ENCODE results near the gene NALCN.

Gene NALCN

GRCh38 chr13:101455863-101456262, 39.6 kb upstream of the NALCN start:
- H2AFZ ChIP-seq (ENCODE audit: low read depth, low read length, severe bottlenecking) = no peak overlapping the region
- no peak overlapping the region for H3K4me3 ChIP-seq (ENCODE audit: insufficient read depth, low read length, poor library complexity, severe bottlenecking)
- no peaks in the 10 kb centered on the region for H3K9me3 ChIP-seq (ENCODE audit: insufficient read depth, low read length)
- no peaks in the 10 kb centered on the region for H4K20me1 ChIP-seq (ENCODE audit: low read depth, low read length)
- no peaks in the 10 kb centered on the region for H3K9me2 ChIP-seq (replicated peaks; ENCODE audit: insufficient read depth, low read length)
- no peaks in the 10 kb centered on the region for H3K27me3 ChIP-seq (ENCODE audit: low read length)
- no peak overlapping the region for H3K9ac ChIP-seq (ENCODE audit: low read length)
- no peak overlapping the region for H3K27ac ChIP-seq (ENCODE audit: low read depth, low read length)
- H3F3A ChIP-seq (ENCODE audit: insufficient read depth) = no peaks in the 10 kb centered on the region
- H3K79me2 ChIP-seq (ENCODE audit: insufficient read depth, low read length) = no peaks in the 10 kb centered on the region
- no peak overlapping the region for H3K4me2 ChIP-seq (ENCODE audit: low read depth, low read length, poor library complexity, severe bottlenecking)
- no peaks in the 10 kb centered on the region for H3K36me3 ChIP-seq (ENCODE audit: low read length)
- TF ChIP-seq CTCF (IDR thresholded peaks at IDR 0.05; ENCODE audit: insufficient read depth, low read length, poor library complexity, severe bottlenecking) (no peak), EZH2phosphoT487 (conservative IDR thresholded peaks at IDR 0.05; ENCODE audit: low read length) (no peak)

GRCh38 chr13:101454767-101455166, 38.5 kb upstream of the NALCN start:
- Histone ChIP-seq H2AFZ (ENCODE audit: low read depth, low read length, severe bottlenecking) (no peak overlapping the region), H3K27ac (ENCODE audit: low read depth, low read length) (no peak overlapping the region), H3K79me2 (ENCODE audit: insufficient read depth, low read length) (no peaks in the 10 kb centered on the region), H3K9me2 (replicated peaks; ENCODE audit: insufficient read depth, low read length) (no peaks in the 10 kb centered on the region), H3F3A (ENCODE audit: insufficient read depth) (no peaks in the 10 kb centered on the region), H3K4me2 (ENCODE audit: low read depth, low read length, poor library complexity, severe bottlenecking) (no peak overlapping the region), H4K20me1 (ENCODE audit: low read depth, low read length) (no peaks in the 10 kb centered on the region), H3K9me3 (ENCODE audit: insufficient read depth, low read length) (no peaks in the 10 kb centered on the region), H3K27me3 (ENCODE audit: low read length) (no peaks in the 10 kb centered on the region), H3K4me3 (ENCODE audit: insufficient read depth, low read length, poor library complexity, severe bottlenecking) (no peak overlapping the region), H3K36me3 (ENCODE audit: low read length) (no peaks in the 10 kb centered on the region), H3K9ac (ENCODE audit: low read length) (no peak overlapping the region)
- TF ChIP-seq CTCF (IDR thresholded peaks at IDR 0.05; ENCODE audit: insufficient read depth, low read length, poor library complexity, severe bottlenecking) (no peak), EZH2phosphoT487 (conservative IDR thresholded peaks at IDR 0.05; ENCODE audit: low read length) (no peak)

GRCh38 chr13:101453784-101454201, 37.5 kb upstream of the NALCN start:
- Histone ChIP-seq H3K27ac (ENCODE audit: low read depth, low read length) (no peak overlapping the region), H2AFZ (ENCODE audit: low read depth, low read length, severe bottlenecking) (no peak overlapping the region), H3K36me3 (ENCODE audit: low read length) (no peaks in the 10 kb centered on the region), H4K20me1 (ENCODE audit: low read depth, low read length) (no peaks in the 10 kb centered on the region), H3F3A (ENCODE audit: insufficient read depth) (no peaks in the 10 kb centered on the region), H3K4me3 (ENCODE audit: insufficient read depth, low read length, poor library complexity, severe bottlenecking) (no peak overlapping the region), H3K79me2 (ENCODE audit: insufficient read depth, low read length) (no peaks in the 10 kb centered on the region), H3K27me3 (ENCODE audit: low read length) (no peaks in the 10 kb centered on the region), H3K4me2 (ENCODE audit: low read depth, low read length, poor library complexity, severe bottlenecking) (no peak overlapping the region), H3K9ac (ENCODE audit: low read length) (no peak overlapping the region), H3K9me2 (replicated peaks; ENCODE audit: insufficient read depth, low read length) (no peaks in the 10 kb centered on the region), H3K9me3 (ENCODE audit: insufficient read depth, low read length) (no peaks in the 10 kb centered on the region)
- TF ChIP-seq EZH2phosphoT487 (conservative IDR thresholded peaks at IDR 0.05; ENCODE audit: low read length) = no peak

GRCh38 chr13:101452519-101453485, 36.5 kb upstream of the NALCN start, which contains the start of gene ITGBL1:
Gene ITGBL1, plus strand, starts transcription at chr13:101452675. Its CDS starts 159 bp downstream, at chr13:101452834.
- Histone ChIP-seq H4K20me1 (ENCODE audit: low read depth, low read length) (no peaks in the 10 kb centered on the region), H3K36me3 (ENCODE audit: low read length) (no peaks in the 10 kb centered on the region), H3F3A (ENCODE audit: insufficient read depth) (no peaks in the 10 kb centered on the region), H3K9me3 (ENCODE audit: insufficient read depth, low read length) (no peaks in the 10 kb centered on the region), H3K27ac (ENCODE audit: low read depth, low read length) (no peak within 1 kb of the TSS), H2AFZ (ENCODE audit: low read depth, low read length, severe bottlenecking) (no peak within 1 kb of the TSS), H3K9me2 (replicated peaks; ENCODE audit: insufficient read depth, low read length) (no peaks in the 10 kb centered on the region), H3K27me3 (ENCODE audit: low read length) (no peaks in the 10 kb centered on the region), H3K4me3 (ENCODE audit: insufficient read depth, low read length, poor library complexity, severe bottlenecking) (no peak within 1 kb of the TSS), H3K9ac (ENCODE audit: low read length) (no peak within 1 kb of the TSS), H3K79me2 (ENCODE audit: insufficient read depth, low read length) (no peaks in the 10 kb centered on the region), H3K4me2 (ENCODE audit: low read depth, low read length, poor library complexity, severe bottlenecking) (no peak within 1 kb of the TSS)
- TF ChIP-seq CTCF (IDR thresholded peaks at IDR 0.05; ENCODE audit: insufficient read depth, low read length, poor library complexity, severe bottlenecking) = no peak
- no peak for TF ChIP-seq EZH2phosphoT487 (conservative IDR thresholded peaks at IDR 0.05; ENCODE audit: low read length)

Data from SU-DHL-6 (cell line).